RPMI7951 (cell line): ENCODE measurements around the gene TRIM67. TPM values are rescaled to one million over a fixed set of nuclear protein-coding genes. Genes with fewer than 3 reads are reported as not detected.
"Not testable (repeated sequence)": the region's sequence is repeated elsewhere in the genome, so short reads cannot be mapped to it uniquely, and the experiment has no call there.

ENCODE experiments used
- DNase-seq: peaks from one replicate; pipeline ENCODE4 v3.0.0-alpha.2; 2012; ENCODE audit warnings: low read depth
- total RNA-seq: library from RNA; depleted of rRNA; stranded (reverse); fragments of >200 nt; shearing (Covaris generic); gene quantifications from 2 replicates; pipeline ENCODE4 v1.2.3, GENCODE V29; 2014; rRNA removed

TRIM67 gene
- not detected in 2 replicates for total RNA-seq

- DNase-seq: peak; percentile 42
These were observed at the start of gene TRIM67 for GRCh38 chr1:231161667-231162296. Gene TRIM67, plus strand, starts transcription at chr1:231162058. Its CDS starts 912 bp downstream, at chr1:231162970.

GRCh38 chr1:231116738-231117137, 45.1 kb upstream of the TRIM67 start:
- peak; percentile 21 for DNase-seq

GRCh38 chr1:231118704-231119453, 43.0 kb upstream of the TRIM67 start:
- no peak for DNase-seq

GRCh38 chr1:231121533-231121932, 40.3 kb upstream of the TRIM67 start:
- DNase-seq: no peak

GRCh38 chr1:231122143-231122542, 39.7 kb upstream of the TRIM67 start:
- no peak for DNase-seq

GRCh38 chr1:231124746-231125145, 37.1 kb upstream of the TRIM67 start:
- no peak for DNase-seq

- no peak for DNase-seq
These were observed 35.8 kb upstream of the TRIM67 start for GRCh38 chr1:231125972-231126580.

GRCh38 chr1:231127106-231127505, 34.8 kb upstream of the TRIM67 start:
- not testable (repeated sequence) for DNase-seq

GRCh38 chr1:231128471-231128870, 33.4 kb upstream of the TRIM67 start:
- DNase-seq: not testable (repeated sequence)

GRCh38 chr1:231130544-231130943, 31.3 kb upstream of the TRIM67 start:
- DNase-seq: peak; percentile 9

- not testable (repeated sequence) for DNase-seq
These were observed 29.3 kb upstream of the TRIM67 start for GRCh38 chr1:231132591-231132990.

GRCh38 chr1:231134624-231135023, 27.2 kb upstream of the TRIM67 start:
- peak; percentile 7 for DNase-seq

- peak; percentile 11 for DNase-seq
These were observed 23.6 kb upstream of the TRIM67 start for GRCh38 chr1:231138236-231138635.

GRCh38 chr1:231139125-231139649, 22.7 kb upstream of the TRIM67 start:
- peak; percentile 92 for DNase-seq

GRCh38 chr1:231139659-231140654, 21.9 kb upstream of the TRIM67 start:
- peak; percentile 99 for DNase-seq

- no peak for DNase-seq
These were observed 17.3 kb upstream of the TRIM67 start for GRCh38 chr1:231144416-231145193.

- peak; percentile 30 for DNase-seq
These were observed 14.0 kb upstream of the TRIM67 start for GRCh38 chr1:231147896-231148295.

- no peak for DNase-seq
These were observed 10.0 kb upstream of the TRIM67 start for GRCh38 chr1:231151811-231152210.

GRCh38 chr1:231153726-231154125, 8.1 kb upstream of the TRIM67 start:
- no peak for DNase-seq

GRCh38 chr1:231155808-231156207, 6.0 kb upstream of the TRIM67 start:
- DNase-seq: no peak
